Measurements from ENCODE around the gene IL1A.

DNA sequence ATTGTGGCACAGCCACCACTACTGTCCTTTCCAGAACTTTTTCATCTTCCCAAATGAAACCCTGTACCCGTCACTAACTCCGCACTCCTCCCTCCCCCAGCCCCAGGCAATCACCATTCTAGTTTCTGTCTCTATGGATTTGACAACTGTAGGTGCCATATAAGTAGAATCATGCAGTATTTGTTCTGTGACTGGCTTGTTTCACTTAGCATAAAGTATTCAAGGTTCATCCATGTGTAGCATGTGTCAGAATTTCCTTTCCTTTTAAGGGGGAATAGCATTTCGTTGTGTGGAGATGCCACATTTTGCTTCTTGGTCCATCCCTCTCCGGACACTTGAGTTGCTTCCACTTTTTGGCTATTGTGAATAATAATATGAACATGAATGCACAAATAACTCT, 19.0 kb downstream of the IL1A start:
- TF ChIP-seq, protein P1, sequence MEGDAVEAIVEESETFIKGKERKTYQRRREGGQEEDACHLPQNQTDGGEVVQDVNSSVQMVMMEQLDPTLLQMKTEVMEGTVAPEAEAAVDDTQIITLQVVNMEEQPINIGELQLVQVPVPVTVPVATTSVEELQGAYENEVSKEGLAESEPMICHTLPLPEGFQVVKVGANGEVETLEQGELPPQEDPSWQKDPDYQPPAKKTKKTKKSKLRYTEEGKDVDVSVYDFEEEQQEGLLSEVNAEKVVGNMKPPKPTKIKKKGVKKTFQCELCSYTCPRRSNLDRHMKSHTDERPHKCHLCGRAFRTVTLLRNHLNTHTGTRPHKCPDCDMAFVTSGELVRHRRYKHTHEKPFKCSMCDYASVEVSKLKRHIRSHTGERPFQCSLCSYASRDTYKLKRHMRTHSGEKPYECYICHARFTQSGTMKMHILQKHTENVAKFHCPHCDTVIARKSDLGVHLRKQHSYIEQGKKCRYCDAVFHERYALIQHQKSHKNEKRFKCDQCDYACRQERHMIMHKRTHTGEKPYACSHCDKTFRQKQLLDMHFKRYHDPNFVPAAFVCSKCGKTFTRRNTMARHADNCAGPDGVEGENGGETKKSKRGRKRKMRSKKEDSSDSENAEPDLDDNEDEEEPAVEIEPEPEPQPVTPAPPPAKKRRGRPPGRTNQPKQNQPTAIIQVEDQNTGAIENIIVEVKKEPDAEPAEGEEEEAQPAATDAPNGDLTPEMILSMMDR (IDR thresholded peaks at IDR 0.05 in 2 of 3, conservative IDR thresholded peaks at IDR 0.05 in 1 of 3; ENCODE audit: borderline replicate concordance in 1 of 3, insufficient read depth in 1 of 3, low read depth in 2 of 3, low read length in 2 of 3), result no peak
- TF ChIP-seq POLR2AphosphoS5 (IDR thresholded peaks at IDR 0.05; ENCODE audit: low read depth, low read length) (no peak), RAD21 (IDR thresholded peaks at IDR 0.05; ENCODE audit: low read depth) (no peak)
- TF ChIP-seq, protein P2, sequence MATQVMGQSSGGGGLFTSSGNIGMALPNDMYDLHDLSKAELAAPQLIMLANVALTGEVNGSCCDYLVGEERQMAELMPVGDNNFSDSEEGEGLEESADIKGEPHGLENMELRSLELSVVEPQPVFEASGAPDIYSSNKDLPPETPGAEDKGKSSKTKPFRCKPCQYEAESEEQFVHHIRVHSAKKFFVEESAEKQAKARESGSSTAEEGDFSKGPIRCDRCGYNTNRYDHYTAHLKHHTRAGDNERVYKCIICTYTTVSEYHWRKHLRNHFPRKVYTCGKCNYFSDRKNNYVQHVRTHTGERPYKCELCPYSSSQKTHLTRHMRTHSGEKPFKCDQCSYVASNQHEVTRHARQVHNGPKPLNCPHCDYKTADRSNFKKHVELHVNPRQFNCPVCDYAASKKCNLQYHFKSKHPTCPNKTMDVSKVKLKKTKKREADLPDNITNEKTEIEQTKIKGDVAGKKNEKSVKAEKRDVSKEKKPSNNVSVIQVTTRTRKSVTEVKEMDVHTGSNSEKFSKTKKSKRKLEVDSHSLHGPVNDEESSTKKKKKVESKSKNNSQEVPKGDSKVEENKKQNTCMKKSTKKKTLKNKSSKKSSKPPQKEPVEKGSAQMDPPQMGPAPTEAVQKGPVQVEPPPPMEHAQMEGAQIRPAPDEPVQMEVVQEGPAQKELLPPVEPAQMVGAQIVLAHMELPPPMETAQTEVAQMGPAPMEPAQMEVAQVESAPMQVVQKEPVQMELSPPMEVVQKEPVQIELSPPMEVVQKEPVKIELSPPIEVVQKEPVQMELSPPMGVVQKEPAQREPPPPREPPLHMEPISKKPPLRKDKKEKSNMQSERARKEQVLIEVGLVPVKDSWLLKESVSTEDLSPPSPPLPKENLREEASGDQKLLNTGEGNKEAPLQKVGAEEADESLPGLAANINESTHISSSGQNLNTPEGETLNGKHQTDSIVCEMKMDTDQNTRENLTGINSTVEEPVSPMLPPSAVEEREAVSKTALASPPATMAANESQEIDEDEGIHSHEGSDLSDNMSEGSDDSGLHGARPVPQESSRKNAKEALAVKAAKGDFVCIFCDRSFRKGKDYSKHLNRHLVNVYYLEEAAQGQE (IDR thresholded peaks at IDR 0.05; ENCODE audit: low read depth), result no peak

Data from HCT116 (cell line).